ENCODE data around the gene HSPA5. TPM values are rescaled to one million over a fixed set of nuclear protein-coding genes. Genes with fewer than 3 reads are reported as not detected.

Gene HSPA5
- total and polyA plus RNA-seq, 2 donors (not counting 1 experiment from before 2014, with no cell fraction given), result 40.1 to 94.5 TPM

GRCh38 chr9:125190361-125190801, 50.8 kb downstream of the HSPA5 start:
- H3K4me3 ChIP-seq (ENCODE audit: control extremely low read depth in 1 of 5, extremely low read depth in 1 of 5, insufficient read depth in 1 of 5, low read depth in 2 of 5, low read length in 4 of 5), result peak overlapping the region; percentile 89 to 99 (median 99)
- Mint-ChIP-seq H3K9me3 (ENCODE audit: insufficient read depth) (no peaks in the 10 kb centered on the region), H3K4me3 (peak overlapping the region; percentile 97), H3K27ac (peak overlapping the region; percentile 96), H3K4me1 (peaks cover 41% of the 10 kb centered on the region), H3K27me3 (no peaks in the 10 kb centered on the region)
- peaks cover 0 to 2% (median 0%) of the 10 kb centered on the region in 3 donors for H3K9me3 ChIP-seq (ENCODE audit: control extremely low read depth in 1 of 3, control insufficient read depth in 2 of 3, insufficient read depth in 1 of 3, low read length in 2 of 3)
- peak overlapping the region; percentile 100 for H2AFZ ChIP-seq (ENCODE audit: insufficient read depth, low read depth, low read length, poor library complexity, severe bottlenecking)
- H3K4me2 ChIP-seq (replicated peaks; ENCODE audit: low read depth, low read length, poor library complexity, severe bottlenecking), result peak overlapping the region; percentile 98
- peak overlapping the region; percentile 91 to 98 for H3K27ac ChIP-seq (ENCODE audit: low read length in 2 of 2)
- H3K79me2 ChIP-seq (ENCODE audit: control insufficient read depth, insufficient read depth, low read length), result peaks cover 75% of the 10 kb centered on the region
- intact Hi-C loops (cut with micrococcal nuclease), result no loop called here
- H3K27me3 ChIP-seq (replicated peaks in 1 of 4; ENCODE audit: control extremely low read depth in 1 of 4, control insufficient read depth in 3 of 4, insufficient read depth in 4 of 4, low read length in 3 of 4), result no peaks in the 10 kb centered on the region
- ChIA-PET CTCF (interaction anchor here (0.7 to 0.8 kb wide), 2 partner anchors 15 to 47 kb away, joined by 3 read pairs; partner anchors contain the start of gene SCAI), POLR2A (no interaction called here)
- DNase-seq, result no peak
- no peak for TF ChIP-seq CTCF (IDR thresholded peaks at IDR 0.05)
- TF ChIP-seq EZH2 (IDR thresholded peaks at IDR 0.05; ENCODE audit: borderline replicate concordance, insufficient read depth, low read depth, low read length, poor library complexity, severe bottlenecking), result no peak
- no peaks in the 10 kb centered on the region for H4K20me1 ChIP-seq (ENCODE audit: control insufficient read depth, insufficient read depth, low read length, poor library complexity, severe bottlenecking)
- 71% methylated on average over 13 of the region's 14 CpGs for WGBS (ENCODE audit: insufficient coverage)
- peak overlapping the region; percentile 99 for H3K9ac ChIP-seq (ENCODE audit: low read length)
- H3K36me3 ChIP-seq (replicated peaks in 1 of 2; ENCODE audit: control extremely low read depth in 1 of 2, control insufficient read depth in 1 of 2, extremely low read depth in 1 of 2, insufficient read depth in 2 of 2, low read length in 1 of 2), result peaks cover 0 to 1% of the 10 kb centered on the region in 2 experiments
- ATAC-seq (ENCODE audit: low read depth), result no peak
- peaks cover 23 to 35% of the 10 kb centered on the region in 2 donors for H3K4me1 ChIP-seq (ENCODE audit: control insufficient read depth in 2 of 2, insufficient read depth in 2 of 2, low read length in 2 of 2)
